HCT116 (cell line): Measurements from ENCODE around the gene ST7. TPM values are rescaled to one million over a fixed set of nuclear protein-coding genes. Genes with fewer than 3 reads are reported as not detected.

Source experiments
- ATAC-seq: fragments of 200-7000 bp; cut with Tn5 transposase; 2 replicates; pipeline ENCODE4 v1.9.1; 2020; ENCODE audit warnings: mild to moderate bottlenecking, moderate library complexity
- BruUV-seq: library from RNA; stranded (reverse); fragments of 400-500 nt; replicated peaks from 2 replicates; lab custom pipeline; 2021; lab: Mats Ljungman, UMichigan
- CTCF ChIA-PET: fragments of 300-600 bp; sonication (Branson Sonifier 250); formaldehyde crosslinking; loops from one replicate; lab custom pipeline; 2021; ENCODE audit warnings: antibody characterized with exemption; lab: Charles Lee
- POLR2A ChIA-PET: fragments of 300-600, 350-600 bp; sonication (Branson Sonifier 250); formaldehyde crosslinking; loops from one replicate; lab custom pipeline; 2021; ENCODE audit warnings: antibody characterized with exemption; lab: Charles Lee
- RAD21 ChIA-PET, 2 experiments: fragments of 300-600 bp; sonication (Branson Sonifier 250); formaldehyde crosslinking; loops; one replicate each; lab custom pipeline; 2023; ENCODE audit warnings: low total read pairs in 2 of 2; ENCODE audit not compliant: uncharacterized antibody in 2 of 2, unreplicated experiment in 2 of 2, low non-redundant PET in 1 of 2; lab: Charles Lee
- DNase-seq: peaks from one replicate; pipeline ENCODE4 v3.0.0-alpha.2; 2010; ENCODE audit warnings: low read depth, low spot score
- H2AFZ ChIP-seq: fragments of 200-600 bp; shearing (Covaris generic), sonication (generic); 2 replicates; pipeline ENCODE4 v1.6.1; 2017; ENCODE audit warnings: low read depth, mixed run types, mixed read lengths, antibody characterized with exemption, low read length; ENCODE audit not compliant: poor library complexity, severe bottlenecking
- H3K27ac ChIP-seq: 2 replicates; pipeline ENCODE4 v1.5.1; 2012; ENCODE audit warnings: low read depth, low read length
- H3K27me3 ChIP-seq: fragments of 200-600 bp; sonication (generic); 2 replicates; pipeline ENCODE4 v1.6.1; 2016; ENCODE audit warnings: mixed run types, low read length, mixed read lengths; ENCODE audit not compliant: insufficient read depth
- H3K36me3 ChIP-seq, 2 experiments: fragments of 200-500 bp in 1 of 2; fragments of 200-600 bp in 1 of 2; sonication (Bioruptor generic) in 1 of 2; sonication (generic) in 1 of 2; 2 replicates each; pipeline versions ENCODE4 v1.5.1 to v1.6.1; 2014 to 2016; ENCODE audit warnings: low read length in 2 of 2, inconsistent platforms in 1 of 2, mixed read lengths in 1 of 2, mixed run types in 1 of 2; ENCODE audit not compliant: insufficient read depth in 2 of 2, control insufficient read depth in 1 of 2
- H3K4me1 ChIP-seq, 2 experiments: fragments of 200-600 bp in 1 of 2; sonication (generic) in 1 of 2; 2 replicates each; pipeline versions ENCODE4 v1.5.1 to v1.6.1; 2012 to 2017; ENCODE audit warnings: low read length in 2 of 2, inconsistent platforms in 1 of 2, mild to moderate bottlenecking in 1 of 2, mixed read lengths in 1 of 2, mixed run types in 1 of 2, moderate library complexity in 1 of 2; ENCODE audit not compliant: insufficient read depth in 2 of 2, control insufficient read depth in 1 of 2
- H3K4me2 ChIP-seq: fragments of 200-600 bp; sonication (generic); 2 replicates; pipeline ENCODE4 v1.6.1; 2017; ENCODE audit warnings: mixed run types, low read length, mixed read lengths
- H3K4me3 ChIP-seq, 2 experiments: fragments of 200-600 bp in 1 of 2; sonication (generic) in 1 of 2; replicated peaks in 1 of 2; 2 replicates each; pipeline ENCODE4 v1.5.1; 2011 to 2016; ENCODE audit warnings: low read length in 2 of 2, control low read depth in 1 of 2, low read depth in 1 of 2, mild to moderate bottlenecking in 1 of 2, mixed read lengths in 1 of 2, mixed run types in 1 of 2
- H3K79me2 ChIP-seq: fragments of 200-600 bp; sonication (generic); 2 replicates; pipeline ENCODE4 v1.6.1; 2017; ENCODE audit warnings: mild to moderate bottlenecking, mixed run types, low read length, moderate library complexity, mixed read lengths; ENCODE audit not compliant: insufficient read depth
- H3K9ac ChIP-seq: fragments of 200-600 bp; sonication (generic); 2 replicates; pipeline ENCODE4 v1.6.1; 2016; ENCODE audit warnings: low read length, mixed read lengths
- H3K9me2 ChIP-seq: fragments of 200-600 bp; sonication (generic), shearing (Covaris generic); 2 replicates; pipeline ENCODE4 v1.6.1; 2017; ENCODE audit warnings: mixed run types, mild to moderate bottlenecking, moderate library complexity; ENCODE audit not compliant: insufficient read depth
- H3K9me3 ChIP-seq, 2 experiments: fragments of 200-500 bp in 1 of 2; fragments of 200-600 bp in 1 of 2; sonication (Bioruptor generic) in 1 of 2; sonication (generic) in 1 of 2; 2 replicates each; pipeline ENCODE4 v1.6.1; 2014 to 2017; ENCODE audit warnings: low read length in 2 of 2, mixed read lengths in 2 of 2, inconsistent platforms in 1 of 2, low read depth in 1 of 2, mild to moderate bottlenecking in 1 of 2, mixed run types in 1 of 2, moderate library complexity in 1 of 2; ENCODE audit not compliant: control insufficient read depth in 1 of 2, insufficient read depth in 1 of 2
- H4K20me1 ChIP-seq: fragments of 200-600 bp; sonication (generic), shearing (Covaris generic); 2 replicates; pipeline ENCODE4 v1.6.1; 2017; ENCODE audit warnings: mixed run types, mild to moderate bottlenecking, moderate library complexity; ENCODE audit not compliant: insufficient read depth
- CBX3 ChIP-seq: IDR thresholded peaks from 2 replicates; pipeline ENCODE4 v1.6.1; 2012; ENCODE audit warnings: low read depth
- CEBPB ChIP-seq: IDR thresholded peaks from 2 replicates; pipeline ENCODE4 v1.6.1; 2012; ENCODE audit warnings: low read depth
- EGR1 ChIP-seq: IDR thresholded peaks from 2 replicates; pipeline ENCODE4 v1.6.1; 2012; ENCODE audit warnings: low read depth
- ELF1 ChIP-seq: IDR thresholded peaks from 2 replicates; pipeline ENCODE4 v1.6.1; 2012; ENCODE audit warnings: low read depth, borderline replicate concordance
- EZH2 ChIP-seq: fragments of 200-600 bp; sonication (generic); IDR thresholded peaks from 2 replicates; pipeline ENCODE4 v1.6.1; 2017; ENCODE audit warnings: antibody characterized with exemption, mixed run types
- JUND ChIP-seq: IDR thresholded peaks from 2 replicates; pipeline ENCODE4 v1.6.1; 2012
- MAX ChIP-seq: IDR thresholded peaks from 2 replicates; pipeline ENCODE4 v1.6.1; 2012
- POLR2A ChIP-seq: IDR thresholded peaks from 2 replicates; pipeline ENCODE4 v1.7.0; 2011; ENCODE audit warnings: borderline replicate concordance; ENCODE audit not compliant: insufficient read depth, insufficient read length; ENCODE audit errors: extremely low read depth
- POLR2AphosphoS5 ChIP-seq: IDR thresholded peaks from 2 replicates; pipeline ENCODE4 v1.6.1; 2011; ENCODE audit warnings: mild to moderate bottlenecking, low read depth, low read length, moderate library complexity
- RAD21 ChIP-seq: IDR thresholded peaks from 2 replicates; pipeline ENCODE4 v1.6.1; 2012; ENCODE audit warnings: low read depth, mild to moderate bottlenecking
- REST ChIP-seq: IDR thresholded peaks from 2 replicates; pipeline ENCODE4 v1.6.1; 2012; ENCODE audit warnings: low read depth
- SIN3A ChIP-seq: IDR thresholded peaks from 2 replicates; pipeline ENCODE4 v1.6.1; 2012; ENCODE audit warnings: low read depth
- SP1 ChIP-seq: IDR thresholded peaks from 2 replicates; pipeline ENCODE4 v1.6.1; 2012; ENCODE audit warnings: low read depth
- SRF ChIP-seq: IDR thresholded peaks from 2 replicates; pipeline ENCODE4 v1.6.1; 2012; ENCODE audit warnings: low read depth
- TCF7L2 ChIP-seq: IDR thresholded peaks from 2 replicates; pipeline ENCODE4 v1.7.0; 2011; ENCODE audit warnings: borderline replicate concordance, inconsistent platforms; ENCODE audit not compliant: insufficient read depth, insufficient read length; ENCODE audit errors: extremely low read depth
- YY1 ChIP-seq: IDR thresholded peaks from 2 replicates; pipeline ENCODE4 v1.6.1; 2011; ENCODE audit warnings: low read length, low read depth, moderate library complexity, mild to moderate bottlenecking; ENCODE audit not compliant: insufficient replicate concordance; ENCODE audit errors: extremely low read depth
- ZBTB33 ChIP-seq: IDR thresholded peaks from 2 replicates; pipeline ENCODE4 v1.6.1; 2011; ENCODE audit warnings: mild to moderate bottlenecking, low read length, moderate library complexity; ENCODE audit not compliant: insufficient replicate concordance; ENCODE audit errors: extremely low read depth
- intact Hi-C: fragments of 100-400 bp; cut with micrococcal nuclease; formaldehyde crosslinking; loops from 2 replicates; pipeline ENCODE4 v1.10.0; 2022
- total RNA-seq: library from RNA; stranded (reverse); gene quantifications from one replicate; pipeline ENCODE4 v1.2.1, GENCODE V29; 2021; ENCODE audit not compliant: unreplicated experiment
- TF ChIP-seq, protein P1 (sequence below): IDR thresholded peaks from 2 replicates; pipeline ENCODE4 v1.6.1; 2012
- TF ChIP-seq, protein P2 (sequence below), 3 experiments: fragments of 200-600 bp in 1 of 3; sonication (generic) in 1 of 3; IDR thresholded peaks in 2 of 3; conservative IDR thresholded peaks in 1 of 3; 2 replicates each; pipeline ENCODE4 v1.5.1; 2012 to 2017; ENCODE audit warnings: low read depth in 2 of 3, low read length in 2 of 3, antibody characterized with exemption in 1 of 3, borderline replicate concordance in 1 of 3, control low read depth in 1 of 3, mild to moderate bottlenecking in 1 of 3, mixed read lengths in 1 of 3, mixed run types in 1 of 3, moderate library complexity in 1 of 3; ENCODE audit not compliant: insufficient read depth in 1 of 3

ST7 gene
- total RNA-seq, 1 experiment from 2014 or later, result 12.6 TPM

DNA sequence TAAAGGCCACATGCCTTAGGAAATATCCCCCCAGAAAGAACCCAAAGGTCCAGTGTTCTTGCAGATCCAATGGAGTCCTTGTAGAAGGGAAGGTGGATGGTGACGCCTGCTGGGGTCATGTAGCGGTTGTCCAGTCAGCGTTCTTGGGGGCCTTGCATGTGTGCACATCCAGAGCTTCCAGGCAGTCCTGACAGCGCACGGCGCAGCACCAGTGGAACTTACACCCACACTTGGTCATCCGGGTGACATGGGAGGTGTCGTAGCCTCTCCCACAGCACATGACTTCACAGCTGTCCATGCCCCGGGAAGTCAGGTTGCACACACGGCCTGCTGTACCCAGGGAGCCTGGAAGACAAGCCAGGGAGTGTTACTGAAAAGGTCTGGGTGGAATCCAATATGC is 324.7 kb downstream of the ST7 start:
- no TSS peak for BruUV-seq

More for the DNA sequence above, 324.7 kb downstream of the ST7 start:
- DNase-seq (no peak), ATAC-seq (no peak)
- POLR2A ChIA-PET, result no interaction called here
- no peak overlapping the region for H3K4me2 ChIP-seq
- CTCF ChIA-PET, result no interaction called here
- intact Hi-C loops, result no loop called here
- no peaks in the 10 kb centered on the region for H4K20me1 ChIP-seq
- no peaks in the 10 kb centered on the region for H3K79me2 ChIP-seq
- H3K27ac ChIP-seq, result no peak overlapping the region
- H2AFZ ChIP-seq, result no peak overlapping the region
- H3K4me3 ChIP-seq, result no peak overlapping the region
- TF ChIP-seq CEBPB, result no peak
- no peak for TF ChIP-seq SIN3A
- TF ChIP-seq POLR2A, result no peak
- TF ChIP-seq, protein P1, sequence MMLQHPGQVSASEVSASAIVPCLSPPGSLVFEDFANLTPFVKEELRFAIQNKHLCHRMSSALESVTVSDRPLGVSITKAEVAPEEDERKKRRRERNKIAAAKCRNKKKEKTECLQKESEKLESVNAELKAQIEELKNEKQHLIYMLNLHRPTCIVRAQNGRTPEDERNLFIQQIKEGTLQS, result no peak
- no peak for TF ChIP-seq TCF7L2
- no peak for TF ChIP-seq RAD21
- no peak for TF ChIP-seq SP1
- no peak for TF ChIP-seq CBX3
- TF ChIP-seq SRF, result no peak
- no peak for TF ChIP-seq ZBTB33
- TF ChIP-seq EZH2, result no peak
- no peak for TF ChIP-seq POLR2AphosphoS5
- no peak for TF ChIP-seq JUND
- no peak for TF ChIP-seq REST
- TF ChIP-seq YY1, result no peak
- TF ChIP-seq EGR1, result no peak
- TF ChIP-seq ELF1, result no peak
- TF ChIP-seq MAX, result no peak
- TF ChIP-seq, protein P2, sequence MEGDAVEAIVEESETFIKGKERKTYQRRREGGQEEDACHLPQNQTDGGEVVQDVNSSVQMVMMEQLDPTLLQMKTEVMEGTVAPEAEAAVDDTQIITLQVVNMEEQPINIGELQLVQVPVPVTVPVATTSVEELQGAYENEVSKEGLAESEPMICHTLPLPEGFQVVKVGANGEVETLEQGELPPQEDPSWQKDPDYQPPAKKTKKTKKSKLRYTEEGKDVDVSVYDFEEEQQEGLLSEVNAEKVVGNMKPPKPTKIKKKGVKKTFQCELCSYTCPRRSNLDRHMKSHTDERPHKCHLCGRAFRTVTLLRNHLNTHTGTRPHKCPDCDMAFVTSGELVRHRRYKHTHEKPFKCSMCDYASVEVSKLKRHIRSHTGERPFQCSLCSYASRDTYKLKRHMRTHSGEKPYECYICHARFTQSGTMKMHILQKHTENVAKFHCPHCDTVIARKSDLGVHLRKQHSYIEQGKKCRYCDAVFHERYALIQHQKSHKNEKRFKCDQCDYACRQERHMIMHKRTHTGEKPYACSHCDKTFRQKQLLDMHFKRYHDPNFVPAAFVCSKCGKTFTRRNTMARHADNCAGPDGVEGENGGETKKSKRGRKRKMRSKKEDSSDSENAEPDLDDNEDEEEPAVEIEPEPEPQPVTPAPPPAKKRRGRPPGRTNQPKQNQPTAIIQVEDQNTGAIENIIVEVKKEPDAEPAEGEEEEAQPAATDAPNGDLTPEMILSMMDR (IDR thresholded peaks at IDR 0.05 in 2 of 3, conservative IDR thresholded peaks at IDR 0.05 in 1 of 3; ENCODE audit: borderline replicate concordance in 1 of 3, insufficient read depth in 1 of 3, low read depth in 2 of 3, low read length in 2 of 3), result no peak
- RAD21 ChIA-PET, result no interaction called here
- no peaks in the 10 kb centered on the region for H3K36me3 ChIP-seq
- no peaks in the 10 kb centered on the region for H3K9me3 ChIP-seq
- H3K9ac ChIP-seq, result no peak overlapping the region
- H3K27me3 ChIP-seq, result no peaks in the 10 kb centered on the region
- peaks cover 0 to 4% of the 10 kb centered on the region in 2 experiments; a peak in 1 of 4 replicates for H3K4me1 ChIP-seq
- no peaks in the 10 kb centered on the region for H3K9me2 ChIP-seq
